ENCODE data around the gene SPO11.

Gene SPO11

DNA sequence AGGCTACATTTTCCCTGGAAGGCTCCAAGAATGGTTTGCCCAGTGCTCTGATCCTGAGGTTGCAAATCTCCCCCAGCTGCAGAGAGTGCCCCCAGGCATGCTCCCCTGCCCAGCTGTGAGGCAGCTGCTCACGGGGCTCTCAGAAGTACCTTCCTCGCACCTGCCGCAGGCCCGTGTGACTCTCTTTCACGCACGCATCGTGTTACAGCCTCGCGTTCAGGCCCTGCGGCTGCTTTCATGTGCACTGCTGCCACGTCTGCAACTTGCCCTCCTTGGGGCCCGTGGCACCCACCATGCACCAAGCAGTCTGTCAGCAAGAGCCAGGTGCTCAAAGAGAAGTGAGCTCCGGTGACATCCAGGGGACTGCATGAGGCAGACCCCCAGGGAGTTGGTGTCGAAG, 28.6 kb upstream of the SPO11 start:
- Histone ChIP-seq H2AK5ac (ENCODE audit: low read length, severe bottlenecking) (no peak overlapping the region), H3K9me3 (ENCODE audit: control insufficient read depth, low read length) (no peaks in the 10 kb centered on the region), H3K4me2 (ENCODE audit: low read length, poor library complexity, severe bottlenecking) (no peak overlapping the region), H3K4me1 (ENCODE audit: control insufficient read depth, insufficient read depth, low read depth, low read length) (no peaks in the 10 kb centered on the region), H3K27me3 (ENCODE audit: control insufficient read depth in 1 of 2, insufficient read depth in 1 of 2, low read length in 2 of 2) (peaks cover 24 to 42% of the 10 kb centered on the region in 2 experiments), H3K4me3 (ENCODE audit: insufficient read depth in 1 of 2, low read depth in 1 of 2, low read length in 2 of 2) (no peak overlapping the region), H3K27ac (ENCODE audit: low read length, poor library complexity, severe bottlenecking) (no peak overlapping the region), H2BK12ac (ENCODE audit: low read length in 2 of 2) (no peak overlapping the region), H2AFZ (ENCODE audit: low read depth, low read length) (no peak overlapping the region), H2BK15ac (ENCODE audit: low read depth, poor library complexity, severe bottlenecking) (no peak overlapping the region), H3K79me1 (replicated peaks; ENCODE audit: low read length, poor library complexity, severe bottlenecking) (no peaks in the 10 kb centered on the region), H3K9ac (ENCODE audit: low read length) (no peak overlapping the region), H3K36me3 (ENCODE audit: control insufficient read depth in 1 of 2, insufficient read depth in 2 of 2, low read depth in 1 of 2, low read length in 2 of 2) (no peaks in the 10 kb centered on the region), H4K8ac (ENCODE audit: low read length) (no peak overlapping the region), H3K23ac (ENCODE audit: low read length in 2 of 2) (no peak overlapping the region), H4K91ac (ENCODE audit: low read length) (no peak overlapping the region), H3K4ac (ENCODE audit: low read depth in 1 of 2, low read length in 2 of 2) (no peak overlapping the region), H2BK120ac (ENCODE audit: low read depth, low read length) (no peak overlapping the region), H3K14ac (ENCODE audit: low read length in 2 of 2) (no peak overlapping the region), H3K18ac (ENCODE audit: low read depth in 1 of 2, low read length in 2 of 2) (no peak overlapping the region), H2BK5ac (ENCODE audit: low read depth, low read length, poor library complexity, severe bottlenecking) (no peak overlapping the region)
- 66% methylated on average over 14 of the region's 14 CpGs for WGBS
- DNase-seq, result no peak

DNA sequence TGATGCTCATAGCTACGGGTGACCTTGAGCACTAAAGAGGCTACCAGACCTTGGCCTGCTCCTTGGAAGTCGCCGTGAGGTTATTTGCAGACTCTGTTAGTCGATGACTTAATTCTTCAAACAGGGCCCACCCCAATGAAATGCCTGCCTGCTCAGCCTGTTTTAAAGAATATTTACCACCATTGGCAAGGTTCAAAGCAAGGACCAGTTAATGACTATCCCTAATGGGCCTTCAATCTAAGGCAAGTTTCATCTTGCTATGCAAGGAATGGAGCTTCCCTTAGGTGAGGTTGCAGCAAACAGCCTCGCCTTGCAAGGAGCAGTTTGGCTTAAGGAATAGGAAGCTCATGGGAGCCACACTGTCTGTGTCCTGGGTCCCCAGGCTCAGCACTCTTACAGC, 22.9 kb upstream of the SPO11 start:
- Histone ChIP-seq H2BK15ac (ENCODE audit: low read depth, poor library complexity, severe bottlenecking) (no peak overlapping the region), H3K14ac (ENCODE audit: low read length in 2 of 2) (no peak overlapping the region), H2AFZ (ENCODE audit: low read depth, low read length) (no peak overlapping the region), H4K91ac (ENCODE audit: low read length) (no peak overlapping the region), H2AK5ac (ENCODE audit: low read length, severe bottlenecking) (no peak overlapping the region), H3K27ac (ENCODE audit: low read length, poor library complexity, severe bottlenecking) (no peak overlapping the region), H3K79me1 (replicated peaks; ENCODE audit: low read length, poor library complexity, severe bottlenecking) (no peaks in the 10 kb centered on the region), H3K4me2 (ENCODE audit: low read length, poor library complexity, severe bottlenecking) (no peak overlapping the region), H2BK12ac (ENCODE audit: low read length in 2 of 2) (no peak overlapping the region), H2BK120ac (ENCODE audit: low read depth, low read length) (no peak overlapping the region), H3K9ac (ENCODE audit: low read length) (no peak overlapping the region), H3K4me1 (ENCODE audit: control insufficient read depth, insufficient read depth, low read depth, low read length) (no peaks in the 10 kb centered on the region), H3K23ac (ENCODE audit: low read length in 2 of 2) (no peak overlapping the region), H3K18ac (ENCODE audit: low read depth in 1 of 2, low read length in 2 of 2) (no peak overlapping the region), H3K4ac (ENCODE audit: low read depth in 1 of 2, low read length in 2 of 2) (no peak overlapping the region), H3K36me3 (ENCODE audit: control insufficient read depth in 1 of 2, insufficient read depth in 2 of 2, low read depth in 1 of 2, low read length in 2 of 2) (no peaks in the 10 kb centered on the region), H3K4me3 (ENCODE audit: insufficient read depth in 1 of 2, low read depth in 1 of 2, low read length in 2 of 2) (no peak overlapping the region), H3K9me3 (ENCODE audit: control insufficient read depth, low read length) (no peaks in the 10 kb centered on the region), H3K27me3 (ENCODE audit: control insufficient read depth in 1 of 2, insufficient read depth in 1 of 2, low read length in 2 of 2) (peaks cover 47 to 75% of the 10 kb centered on the region in 2 experiments), H4K8ac (ENCODE audit: low read length) (no peak overlapping the region), H2BK5ac (ENCODE audit: low read depth, low read length, poor library complexity, severe bottlenecking) (no peak overlapping the region)
- DNase-seq, result no peak
- 79% methylated on average over 5 of the region's 5 CpGs for WGBS

GRCh38 chr20:57308451-57309271, 20.9 kb upstream of the SPO11 start:
- H2BK5ac ChIP-seq (ENCODE audit: low read depth, low read length, poor library complexity, severe bottlenecking), result no peak overlapping the region
- H3K27ac ChIP-seq (ENCODE audit: low read length, poor library complexity, severe bottlenecking), result no peak overlapping the region
- H4K91ac ChIP-seq (ENCODE audit: low read length), result no peak overlapping the region
- H3K4ac ChIP-seq (ENCODE audit: low read depth in 1 of 2, low read length in 2 of 2), result no peak overlapping the region
- H3K14ac ChIP-seq (ENCODE audit: low read length in 2 of 2), result no peak overlapping the region
- no peak overlapping the region for H2AK5ac ChIP-seq (ENCODE audit: low read length, severe bottlenecking)
- H3K18ac ChIP-seq (ENCODE audit: low read depth in 1 of 2, low read length in 2 of 2), result no peak overlapping the region
- no peak overlapping the region for H3K23ac ChIP-seq (ENCODE audit: low read length in 2 of 2)
- H3K36me3 ChIP-seq (ENCODE audit: control insufficient read depth in 1 of 2, insufficient read depth in 2 of 2, low read depth in 1 of 2, low read length in 2 of 2), result no peaks in the 10 kb centered on the region
- H3K27me3 ChIP-seq (ENCODE audit: control insufficient read depth in 1 of 2, insufficient read depth in 1 of 2, low read length in 2 of 2), result peaks cover 58 to 80% of the 10 kb centered on the region in 2 experiments
- no peaks in the 10 kb centered on the region for H3K79me1 ChIP-seq (replicated peaks; ENCODE audit: low read length, poor library complexity, severe bottlenecking)
- no peak overlapping the region for H3K4me2 ChIP-seq (ENCODE audit: low read length, poor library complexity, severe bottlenecking)
- no peak overlapping the region for H2AFZ ChIP-seq (ENCODE audit: low read depth, low read length)
- no peak overlapping the region for H2BK15ac ChIP-seq (ENCODE audit: low read depth, poor library complexity, severe bottlenecking)
- no peak overlapping the region for H2BK120ac ChIP-seq (ENCODE audit: low read depth, low read length)
- no peak overlapping the region for H2BK12ac ChIP-seq (ENCODE audit: low read length in 2 of 2)
- no peaks in the 10 kb centered on the region for H3K4me1 ChIP-seq (ENCODE audit: control insufficient read depth, insufficient read depth, low read depth, low read length)
- no peaks in the 10 kb centered on the region for H3K9me3 ChIP-seq (ENCODE audit: control insufficient read depth, low read length)
- no peak overlapping the region for H3K4me3 ChIP-seq (ENCODE audit: insufficient read depth in 1 of 2, low read depth in 1 of 2, low read length in 2 of 2)
- WGBS, result 71% methylated on average over 11 of the region's 13 CpGs
- no peak overlapping the region for H3K9ac ChIP-seq (ENCODE audit: low read length)
- H4K8ac ChIP-seq (ENCODE audit: low read length), result no peak overlapping the region
- DNase-seq, result no peak

- Histone ChIP-seq H4K91ac (ENCODE audit: low read length) (no peak overlapping the region), H3K9ac (ENCODE audit: low read length) (no peak overlapping the region), H3K23ac (ENCODE audit: low read length in 2 of 2) (no peak overlapping the region), H2BK120ac (ENCODE audit: low read depth, low read length) (no peak overlapping the region), H2AFZ (ENCODE audit: low read depth, low read length) (no peak overlapping the region), H3K9me3 (ENCODE audit: control insufficient read depth, low read length) (no peaks in the 10 kb centered on the region), H3K36me3 (ENCODE audit: control insufficient read depth in 1 of 2, insufficient read depth in 2 of 2, low read depth in 1 of 2, low read length in 2 of 2) (no peaks in the 10 kb centered on the region), H3K79me1 (replicated peaks; ENCODE audit: low read length, poor library complexity, severe bottlenecking) (no peaks in the 10 kb centered on the region), H3K14ac (ENCODE audit: low read length in 2 of 2) (no peak overlapping the region), H3K27me3 (ENCODE audit: control insufficient read depth in 1 of 2, insufficient read depth in 1 of 2, low read length in 2 of 2) (peaks cover 65 to 82% of the 10 kb centered on the region in 2 experiments), H3K27ac (ENCODE audit: low read length, poor library complexity, severe bottlenecking) (no peak overlapping the region), H2BK12ac (ENCODE audit: low read length in 2 of 2) (no peak overlapping the region), H3K4me1 (ENCODE audit: control insufficient read depth, insufficient read depth, low read depth, low read length) (no peaks in the 10 kb centered on the region), H3K18ac (ENCODE audit: low read depth in 1 of 2, low read length in 2 of 2) (no peak overlapping the region), H3K4me2 (ENCODE audit: low read length, poor library complexity, severe bottlenecking) (no peak overlapping the region), H3K4ac (ENCODE audit: low read depth in 1 of 2, low read length in 2 of 2) (no peak overlapping the region), H2BK15ac (ENCODE audit: low read depth, poor library complexity, severe bottlenecking) (no peak overlapping the region), H4K8ac (ENCODE audit: low read length) (no peak overlapping the region), H3K4me3 (ENCODE audit: insufficient read depth in 1 of 2, low read depth in 1 of 2, low read length in 2 of 2) (no peak overlapping the region), H2AK5ac (ENCODE audit: low read length, severe bottlenecking) (no peak overlapping the region), H2BK5ac (ENCODE audit: low read depth, low read length, poor library complexity, severe bottlenecking) (no peak overlapping the region)
- WGBS, result 81% methylated on average over 9 of the region's 9 CpGs
- DNase-seq, result no peak
Measured at GRCh38 chr20:57309544-57310115, 20.0 kb upstream of the SPO11 start.
